GM18868 (cell line): Measurements from ENCODE around the gene CHURC1.
A peak's percentile ranks its signal among the peaks of the same experiment; 100 is the strongest.
"Not testable (repeated sequence)": the region's sequence is repeated elsewhere in the genome, so short reads cannot be mapped to it uniquely, and the experiment has no call there.

Experiments used
- ATAC-seq: cut with Tn5 transposase; IDR thresholded peaks from one replicate; pipeline ENCODE4 v1.9.1; 2021; ENCODE audit warnings: mild to moderate bottlenecking, moderate library complexity; ENCODE audit not compliant: unreplicated experiment

CHURC1 gene

DNA sequence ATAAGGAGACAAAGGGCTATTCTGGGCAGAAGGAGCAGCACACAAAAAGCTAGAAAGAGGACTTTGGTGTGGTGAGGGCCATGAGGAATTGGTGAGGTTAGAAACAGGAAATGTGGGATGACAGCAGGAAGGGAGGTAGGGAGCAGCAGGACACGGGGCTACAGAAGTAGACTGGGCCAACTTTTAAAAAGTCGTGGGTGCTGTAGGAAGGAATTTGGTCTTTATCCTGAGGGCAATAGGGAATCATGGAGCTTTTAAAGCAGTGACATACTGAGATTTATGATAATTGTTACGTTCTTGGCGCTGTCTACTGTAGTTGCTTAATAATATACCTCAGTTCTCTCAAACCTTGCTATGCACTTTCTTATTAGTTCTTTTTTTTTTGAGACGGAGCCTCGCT is 8.2 kb upstream of the CHURC1 start:
- no peak for ATAC-seq

DNA sequence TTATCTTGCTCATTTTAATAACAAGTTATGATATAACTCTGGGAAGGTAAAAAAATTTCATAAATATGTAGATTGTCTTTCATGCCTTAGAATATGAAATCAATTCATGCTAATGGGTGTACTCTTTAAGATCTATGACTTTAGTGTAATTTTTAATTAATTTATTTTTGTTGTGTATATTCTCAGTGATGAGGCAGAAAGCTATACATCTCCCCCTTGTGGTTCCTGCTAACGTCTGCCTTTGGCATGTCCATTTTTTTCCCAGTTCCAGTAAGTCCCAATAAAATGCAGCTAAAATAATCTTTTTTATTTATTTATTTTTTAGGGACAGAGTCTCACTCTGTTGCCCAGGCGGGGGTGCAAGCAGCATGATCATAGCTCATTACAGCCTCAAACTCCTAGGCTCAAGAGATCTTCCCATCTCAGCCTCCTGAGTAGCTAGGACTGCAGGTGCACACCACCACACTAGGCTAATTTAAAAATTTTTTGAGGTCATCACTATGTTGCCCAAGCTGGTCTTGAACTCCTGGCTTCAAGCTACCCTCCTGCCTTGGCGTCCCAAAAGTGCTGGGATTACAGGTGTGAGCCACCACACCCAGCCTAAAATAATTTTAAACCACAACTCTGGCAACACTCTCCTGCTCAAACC is 3.3 kb upstream of the CHURC1 start:
- ATAC-seq, result no peak

DNA sequence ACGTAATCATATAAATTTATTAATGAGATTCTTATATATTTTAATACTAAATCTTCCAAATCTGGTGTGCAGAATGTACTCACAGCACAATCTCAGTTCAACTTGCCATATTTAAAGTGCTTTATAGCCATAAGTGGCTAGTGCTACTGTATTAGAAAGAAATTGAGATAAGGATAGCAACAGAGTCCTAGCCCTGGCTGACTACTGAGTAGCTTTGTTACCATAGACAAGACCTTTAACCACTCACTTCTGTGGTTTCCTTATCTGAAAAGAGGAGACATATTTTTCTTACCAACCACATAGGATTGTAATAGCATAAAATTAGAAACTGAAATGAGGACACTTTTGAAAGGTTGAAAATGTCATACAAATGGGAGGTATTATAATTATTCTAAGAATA is 2.0 kb upstream of the CHURC1 start:
- no peak for ATAC-seq

DNA sequence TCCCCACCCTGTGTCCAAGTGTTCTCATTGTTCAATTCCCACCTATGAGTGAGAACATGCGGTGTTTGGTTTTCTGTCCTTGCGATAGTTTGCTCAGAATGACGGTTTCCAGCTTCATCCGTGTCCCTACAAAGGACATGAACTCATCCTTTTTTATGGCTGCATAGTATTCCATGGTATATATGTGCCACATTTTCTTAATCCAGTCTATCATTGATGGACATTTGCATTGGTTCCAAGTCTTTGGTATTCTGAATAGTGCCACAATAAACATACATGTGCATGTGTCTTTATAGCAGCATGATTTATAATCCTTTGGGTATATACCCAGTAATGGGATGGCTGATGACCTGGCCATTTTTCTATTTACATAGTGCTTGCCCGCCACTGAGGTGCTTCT is 778 bp upstream of the CHURC1 start:
- not testable (repeated sequence) for ATAC-seq

DNA sequence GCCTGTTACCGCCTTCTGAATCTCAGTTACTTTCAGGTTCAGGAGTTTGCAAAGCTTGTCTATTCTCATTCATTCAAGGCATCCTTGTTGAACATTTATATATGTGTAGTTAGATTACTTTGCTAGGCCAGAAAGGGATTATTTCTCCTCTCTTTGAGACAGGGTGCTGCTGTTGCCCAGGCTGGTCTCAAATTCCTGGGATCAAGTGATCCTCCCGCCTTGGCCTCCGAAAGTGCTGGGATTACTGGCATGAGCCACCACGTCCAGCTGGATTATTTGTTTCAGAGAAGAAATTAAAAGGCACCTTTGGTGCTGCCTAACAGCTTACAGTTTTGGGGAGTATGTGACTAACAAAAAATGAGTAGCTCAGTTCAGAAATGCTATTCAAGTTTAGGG is 772 bp downstream of the CHURC1 start:
- ATAC-seq, result no peak

DNA sequence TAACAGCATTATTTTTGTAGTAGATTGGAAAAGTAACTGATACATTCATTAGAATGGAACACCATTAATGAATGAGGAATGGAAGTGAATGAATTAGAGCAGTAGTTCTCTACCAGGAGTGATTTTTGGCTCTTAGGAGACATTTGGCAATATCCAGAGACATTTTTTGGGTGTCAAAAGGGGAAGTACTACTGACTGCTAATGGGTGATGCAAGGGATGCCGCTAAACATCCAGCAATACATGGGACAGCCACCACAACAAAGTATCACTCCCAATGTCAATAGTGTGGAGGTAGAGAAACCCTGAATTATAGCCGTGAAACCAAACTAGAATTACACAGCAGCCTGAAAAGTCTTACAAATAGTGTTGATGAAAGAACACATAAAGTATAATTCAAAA is 1.5 kb downstream of the CHURC1 start:
- no peak for ATAC-seq

DNA sequence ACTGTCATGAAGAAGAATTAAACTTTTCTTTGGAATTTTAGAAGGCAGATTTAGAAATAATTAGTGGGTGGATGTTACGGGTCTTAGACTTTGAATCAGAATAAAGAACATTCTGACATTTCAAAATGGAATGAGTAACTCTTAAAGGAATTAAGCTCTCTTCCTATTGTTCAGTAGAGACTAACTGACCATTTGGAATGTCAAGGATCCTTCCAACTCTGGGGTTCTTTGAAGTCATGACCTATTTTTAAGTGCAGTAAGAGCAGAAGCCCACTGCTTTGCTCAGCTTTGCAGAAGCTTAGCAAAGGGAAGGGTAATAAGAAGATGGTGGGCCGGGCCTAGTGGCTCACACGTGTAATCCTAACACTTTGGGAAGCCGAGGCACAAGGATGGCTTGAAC is 4.0 kb downstream of the CHURC1 start:
- ATAC-seq, result no peak

DNA sequence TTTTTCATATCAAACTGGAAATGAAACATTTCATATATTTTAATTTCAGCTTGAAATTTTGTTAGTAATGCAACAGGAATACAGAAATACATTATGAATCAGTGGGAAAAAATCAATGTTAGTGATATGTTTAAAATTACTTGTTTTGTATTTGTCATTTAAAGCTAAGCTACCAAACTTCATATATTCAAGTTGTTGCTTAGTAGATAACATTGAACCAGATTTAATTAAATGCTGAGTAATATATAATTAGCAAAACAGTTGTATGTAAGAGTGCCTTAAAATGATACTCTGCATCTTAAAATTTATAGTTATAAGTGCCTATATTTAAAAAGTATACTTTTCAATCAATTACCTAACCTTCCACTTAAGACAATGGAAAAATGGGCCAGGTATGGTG is 5.0 kb downstream of the CHURC1 start:
- ATAC-seq, result no peak

DNA sequence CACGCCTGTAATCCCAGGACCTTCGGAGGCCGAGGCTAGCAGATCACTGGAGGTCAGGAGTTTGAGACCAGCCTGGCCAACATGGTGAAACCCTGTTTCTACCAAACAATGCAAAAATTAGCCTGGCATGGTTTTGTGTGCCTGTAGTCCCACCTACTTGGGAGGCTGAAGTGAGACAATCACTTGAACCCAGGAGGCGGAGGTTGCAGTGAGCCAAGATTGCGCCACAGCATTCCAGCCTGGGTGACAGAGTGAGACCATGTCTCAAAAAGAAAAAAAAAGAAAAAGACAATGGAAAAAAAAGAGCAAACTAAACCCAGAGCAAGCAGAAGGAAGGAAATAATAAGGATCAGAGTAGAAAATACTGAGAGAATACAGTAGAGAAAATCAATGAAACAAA is 5.4 kb downstream of the CHURC1 start:
- ATAC-seq, result no peak

DNA sequence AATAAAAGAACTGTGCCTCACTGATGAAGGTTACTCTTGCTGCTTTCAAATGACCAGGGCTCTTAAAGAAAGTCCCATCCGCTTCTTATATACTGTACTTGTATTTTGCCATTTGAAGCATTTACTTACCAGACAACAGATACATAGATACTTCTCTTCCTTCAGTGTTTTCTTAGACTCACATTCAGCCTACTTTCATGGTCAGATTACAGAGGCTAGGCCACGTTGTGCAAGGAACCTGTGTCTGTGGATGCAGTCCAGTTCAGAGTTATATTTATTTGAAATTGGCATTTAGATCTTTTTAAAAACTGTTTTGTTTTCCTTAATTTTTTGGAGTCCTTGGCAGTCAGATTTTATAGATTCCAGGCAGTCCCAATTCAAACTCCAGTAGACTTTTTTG is 6.2 kb downstream of the CHURC1 start:
- ATAC-seq, result no peak

DNA sequence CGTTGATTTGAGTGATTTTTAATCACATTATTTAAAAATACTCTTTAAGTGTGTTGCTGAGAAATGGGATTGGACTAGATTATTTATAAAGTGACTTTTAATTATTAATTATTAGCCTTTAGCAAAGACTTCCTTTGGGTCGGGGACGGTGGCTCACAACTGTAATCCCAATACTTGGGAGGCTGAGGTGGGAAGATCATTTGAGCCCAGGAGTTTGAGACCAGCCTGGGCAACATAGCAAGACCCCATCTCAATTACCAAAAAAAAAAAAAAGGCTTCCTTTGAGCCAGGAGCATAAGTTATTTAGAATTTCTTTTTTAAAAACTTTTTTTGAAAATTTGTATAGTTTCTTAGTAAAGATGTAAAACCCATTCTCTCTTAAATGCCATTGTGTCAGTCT is 8.8 kb downstream of the CHURC1 start:
- no peak for ATAC-seq

DNA sequence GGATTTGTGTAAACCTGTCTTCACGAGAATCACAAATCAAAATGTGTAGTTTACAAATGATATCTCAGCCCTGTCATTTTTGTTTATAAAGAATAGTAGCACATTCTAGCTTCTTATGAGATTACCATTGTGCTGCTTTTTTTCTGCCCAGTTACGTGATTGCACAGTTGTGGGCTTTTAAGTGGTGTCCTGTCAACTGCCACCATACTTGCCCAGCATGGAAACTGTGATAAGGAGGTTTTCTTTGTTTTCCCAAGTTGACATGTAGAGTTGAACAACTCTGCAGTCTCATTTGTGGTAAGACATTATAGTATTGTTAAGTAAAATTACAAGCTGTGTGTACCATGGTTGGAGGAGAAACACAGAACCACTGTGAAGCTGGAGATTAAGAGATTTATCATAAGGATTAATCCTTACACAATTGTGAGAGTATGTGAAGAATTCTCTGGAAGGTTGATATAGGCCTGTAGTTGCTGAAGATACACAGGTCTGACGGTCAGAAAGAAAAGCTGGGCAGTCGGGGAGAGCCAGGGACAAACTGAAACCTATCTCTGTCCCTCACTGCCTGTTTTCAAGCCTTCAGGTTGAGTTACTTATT is 12.2 kb downstream of the CHURC1 start:
- ATAC-seq, result no peak

DNA sequence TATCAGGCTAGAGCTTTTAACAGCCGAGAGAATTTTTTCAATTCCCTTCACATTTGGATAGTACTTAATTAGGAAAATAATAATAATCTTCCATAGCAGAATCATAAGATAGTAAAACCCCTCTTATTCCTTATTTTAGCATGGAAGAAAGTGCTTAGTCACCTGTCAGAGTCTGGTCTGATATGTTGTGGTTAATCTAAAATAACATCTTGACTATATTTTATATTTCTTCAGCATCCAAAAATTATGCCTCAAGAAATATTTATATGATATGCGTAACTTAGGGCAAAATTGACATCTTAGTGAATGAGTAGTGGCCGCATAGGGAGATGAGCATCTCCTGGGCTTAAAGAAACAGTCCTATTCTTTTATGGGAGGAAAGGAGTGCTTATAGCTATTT is 12.8 kb downstream of the CHURC1 start:
- ATAC-seq, result no peak

DNA sequence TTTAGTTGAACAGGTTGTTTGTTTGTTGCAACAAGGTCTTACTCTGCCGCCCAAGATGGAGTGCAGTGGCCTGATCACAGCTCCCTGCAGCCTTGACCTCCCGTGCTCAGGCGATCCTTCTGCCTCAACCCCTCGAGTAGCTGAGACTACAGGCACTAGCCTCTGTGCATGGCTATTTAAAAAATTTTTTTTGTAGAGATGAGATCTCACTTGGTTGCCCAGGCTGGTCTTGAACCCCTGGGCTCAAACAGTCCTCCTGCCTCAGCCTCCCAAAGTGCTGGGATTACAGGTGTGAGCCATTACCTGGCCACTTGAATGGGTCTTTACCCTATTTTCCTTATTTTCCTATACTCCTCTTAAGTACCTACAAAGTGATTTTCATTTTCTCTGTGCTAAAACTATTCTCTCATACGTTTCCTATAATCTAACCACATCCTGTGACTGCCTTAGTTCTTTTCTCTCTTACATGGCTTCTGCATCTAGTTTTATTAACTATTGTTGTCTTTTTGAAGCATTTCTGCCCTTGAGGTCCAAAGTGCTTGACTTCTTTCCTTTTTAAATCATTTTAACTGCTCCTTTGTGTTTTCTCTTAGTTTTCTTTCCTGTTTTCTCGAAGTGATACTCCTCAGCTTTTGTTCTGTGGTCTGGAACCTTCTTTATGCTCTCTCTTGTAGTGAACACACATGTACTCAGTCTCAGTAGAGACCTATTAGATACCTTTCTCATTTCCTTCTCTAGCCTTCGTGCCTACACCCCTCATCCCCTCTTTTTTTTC is 14.2 kb downstream of the CHURC1 start:
- peak; percentile 85 for ATAC-seq

DNA sequence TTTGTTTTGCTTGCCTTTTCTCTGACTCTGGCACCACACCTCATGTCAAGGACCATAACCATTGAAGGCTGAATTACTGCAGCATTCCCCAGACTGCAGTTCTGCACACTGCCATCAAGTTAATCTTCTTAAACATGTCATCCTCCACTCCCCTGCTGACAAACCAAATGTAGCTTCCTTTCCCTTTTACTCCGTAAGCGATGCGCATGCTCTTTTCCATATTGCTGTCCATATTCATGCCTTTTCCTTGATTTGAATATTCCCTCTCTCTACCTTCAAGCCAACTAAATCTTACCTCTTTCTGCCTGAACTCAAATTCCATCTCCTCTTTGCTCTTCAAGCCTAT is 14.7 kb downstream of the CHURC1 start:
- ATAC-seq, result no peak

DNA sequence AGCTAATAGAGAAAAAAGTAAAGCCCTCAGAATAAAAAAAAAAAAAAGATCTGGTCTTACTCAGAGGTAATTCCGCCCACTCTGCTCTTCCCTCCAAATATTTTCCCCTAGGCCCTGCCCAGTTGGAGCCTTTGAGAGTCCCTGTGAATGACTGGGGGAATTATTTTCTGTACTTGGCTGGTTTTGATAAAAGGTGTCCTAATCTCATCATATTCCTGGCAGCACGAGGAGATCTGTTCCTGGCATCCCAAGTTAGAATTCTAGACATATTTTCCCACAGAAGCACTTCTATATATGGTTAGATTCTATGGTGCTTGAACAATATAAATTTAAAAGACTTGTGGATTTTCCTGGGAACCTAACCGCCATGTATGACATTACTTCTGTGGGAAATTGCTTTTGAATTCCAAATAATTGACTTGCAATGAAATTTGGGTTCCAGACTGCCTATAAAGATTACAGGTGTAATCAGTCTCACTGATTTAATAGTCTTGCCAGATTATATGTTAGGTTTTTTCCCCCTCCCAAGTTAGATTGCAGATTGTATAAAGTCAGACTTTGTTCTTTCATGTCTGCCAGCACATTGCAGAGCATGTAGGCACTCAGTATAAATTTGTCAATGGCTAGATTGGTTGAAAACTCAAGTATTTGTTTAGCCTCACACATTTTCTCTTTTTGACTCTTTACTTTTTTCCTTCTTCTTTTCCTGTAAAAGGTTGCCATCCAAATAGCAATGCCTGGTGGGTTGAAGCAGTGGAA is 16.0 kb downstream of the CHURC1 start:
- no peak for ATAC-seq

DNA sequence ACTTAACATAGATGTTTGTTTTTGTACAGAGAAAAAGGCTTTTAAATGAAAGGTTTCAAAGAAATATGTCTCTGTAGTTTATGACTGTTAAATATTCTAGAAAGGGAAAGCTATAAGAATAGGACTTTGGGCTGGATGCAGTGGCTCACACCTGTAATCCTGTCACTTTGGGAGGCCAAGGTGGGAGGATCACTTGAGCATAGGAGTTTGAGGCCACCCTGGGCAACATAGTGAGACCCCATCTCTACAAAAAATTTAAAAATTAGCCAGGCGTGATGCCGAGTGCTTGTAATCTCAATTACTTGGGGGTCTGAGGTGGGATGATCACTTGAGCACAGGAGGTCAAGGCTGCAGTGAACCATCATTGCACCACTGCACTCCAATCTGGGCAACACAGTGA is 16.9 kb downstream of the CHURC1 start:
- no peak for ATAC-seq

DNA sequence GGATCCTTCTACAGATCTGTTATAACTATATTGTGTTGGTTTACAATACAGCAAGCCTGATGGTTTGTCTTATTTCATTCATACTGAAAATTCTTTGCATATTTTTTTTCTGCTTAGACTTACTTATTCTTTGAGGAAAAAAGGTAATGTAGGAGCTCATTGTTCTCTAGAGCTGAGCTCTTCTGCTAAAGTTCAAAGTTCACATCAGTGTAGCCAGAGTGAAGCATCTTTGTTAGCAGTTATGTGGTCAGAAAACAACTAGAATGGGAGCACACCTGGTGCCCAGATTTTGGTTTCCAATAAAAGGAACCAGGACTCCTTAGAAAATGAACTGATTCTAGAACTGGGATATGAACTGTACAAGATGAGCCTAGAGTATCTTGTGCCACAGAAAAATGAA is 18.0 kb downstream of the CHURC1 start:
- ATAC-seq, result no peak

DNA sequence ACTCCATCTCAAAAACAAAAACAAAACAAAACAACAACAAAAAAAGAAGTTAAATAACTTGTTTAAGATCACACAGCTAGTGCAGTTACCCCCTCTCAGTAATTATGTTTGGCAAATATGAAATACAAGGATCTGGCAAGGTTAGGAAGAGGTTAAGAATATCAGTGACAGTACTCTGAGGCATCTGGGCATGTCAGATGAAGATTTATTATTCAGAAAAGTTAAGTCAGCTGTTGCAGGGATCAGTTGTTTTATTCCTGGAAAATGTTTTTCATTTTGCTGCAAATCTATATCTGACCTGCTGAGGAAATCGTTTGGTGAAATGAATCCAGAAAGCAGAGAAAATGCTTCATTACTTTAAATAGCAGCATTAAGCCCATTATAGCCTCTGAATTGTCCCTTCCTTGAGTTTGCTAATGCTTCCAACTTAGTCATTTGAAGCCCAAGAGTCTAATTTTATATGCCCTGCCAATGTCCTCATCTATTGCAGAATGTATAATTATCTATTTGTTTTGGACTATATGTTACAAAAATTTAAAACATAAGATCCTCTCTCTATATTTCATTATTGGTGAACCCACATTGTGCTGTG is 20.2 kb downstream of the CHURC1 start:
- ATAC-seq, result no peak

DNA sequence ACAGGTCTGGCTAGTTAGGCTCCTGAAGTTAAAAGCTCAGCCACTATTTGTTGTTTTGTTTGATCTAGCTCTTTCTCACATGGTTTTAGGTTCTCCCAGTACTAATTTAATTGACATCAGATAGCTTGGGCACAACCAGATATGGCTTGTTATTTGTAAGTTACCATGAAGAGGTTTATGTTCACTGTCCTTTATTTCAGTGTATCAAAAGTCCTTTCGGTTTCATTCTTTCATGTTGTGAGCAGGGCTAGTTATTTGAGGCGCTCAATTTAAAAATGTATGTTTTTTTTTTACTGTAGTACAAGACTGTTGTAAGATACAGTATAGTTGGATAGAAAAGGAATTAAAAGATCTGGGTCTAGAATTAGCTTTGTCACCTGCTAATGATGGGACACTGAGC is 21.3 kb downstream of the CHURC1 start:
- no peak for ATAC-seq

DNA sequence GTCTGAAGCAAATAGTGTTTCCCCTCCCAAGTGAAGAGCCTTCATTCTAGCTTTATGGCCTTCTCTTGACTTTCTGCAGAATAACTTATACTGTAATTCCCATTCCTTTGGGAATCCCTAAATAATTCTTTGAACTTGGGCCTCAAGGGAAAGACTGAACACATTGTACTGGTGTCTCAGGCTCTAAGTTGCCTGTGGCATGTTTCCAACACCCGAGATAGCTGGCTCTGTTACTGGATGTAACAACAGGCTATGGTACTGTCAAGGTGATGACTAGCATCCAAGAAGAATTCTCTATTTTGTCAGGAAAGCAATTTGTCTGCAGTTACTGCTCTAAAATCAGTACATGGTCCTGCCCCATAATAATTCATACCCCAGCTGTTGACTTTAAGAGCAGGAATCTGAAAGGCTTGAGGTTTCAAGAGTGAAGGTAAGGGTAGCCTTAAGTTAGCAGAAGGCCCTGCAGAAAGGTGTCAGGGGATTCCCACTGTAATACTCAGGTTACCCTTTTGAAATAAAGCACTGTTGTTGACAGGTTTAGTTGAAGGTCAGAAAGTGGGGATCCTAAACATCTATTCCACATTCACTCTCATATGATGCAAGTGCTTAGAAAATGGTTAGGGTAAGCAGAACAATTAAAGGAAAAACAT is 23.0 kb downstream of the CHURC1 start:
- ATAC-seq, result no peak
